GM12864 (cell line): ENCODE measurements around the gene SEPSECS.

Experiments
- DNase-seq: peaks from one replicate; pipeline ENCODE4 v3.0.0-alpha.2; 2011; ENCODE audit warnings: low read depth
- H3K4me3 ChIP-seq: 2 replicates; pipeline ENCODE4 v1.5.1; 2011; ENCODE audit warnings: mild to moderate bottlenecking, low read depth, low read length, control low read depth
- CTCF ChIP-seq: IDR thresholded peaks from 2 replicates; pipeline ENCODE4 v1.5.1; 2011; ENCODE audit warnings: low read depth, mild to moderate bottlenecking, moderate library complexity, low read length, control low read depth, inconsistent platforms; ENCODE audit errors: missing control alignments

Gene SEPSECS

GRCh38 chr4:25110527-25111329 lies 49.5 kb downstream of the SEPSECS start:
- H3K4me3 ChIP-seq, result no peak overlapping the region
- TF ChIP-seq CTCF, result no peak
- DNase-seq, result no peak

GRCh38 chr4:25109511-25109910 lies 50.7 kb downstream of the SEPSECS start:
- no peak overlapping the region for H3K4me3 ChIP-seq
- DNase-seq, result no peak
- TF ChIP-seq CTCF, result no peak

- no peak for DNase-seq
- no peak for TF ChIP-seq CTCF
- no peak overlapping the region for H3K4me3 ChIP-seq
These were observed 51.7 kb downstream of the SEPSECS start for GRCh38 chr4:25108556-25108955.

- H3K4me3 ChIP-seq, result no peak overlapping the region
- TF ChIP-seq CTCF, result no peak
- DNase-seq, result no peak
These were observed 52.3 kb downstream of the SEPSECS start for GRCh38 chr4:25107827-25108516.

GRCh38 chr4:25106363-25107151 lies 53.7 kb downstream of the SEPSECS start:
- no peak overlapping the region for H3K4me3 ChIP-seq
- no peak for TF ChIP-seq CTCF
- DNase-seq, result no peak

- TF ChIP-seq CTCF, result no peak
- no peak for DNase-seq
- H3K4me3 ChIP-seq, result no peak overlapping the region
These were observed 55.7 kb downstream of the SEPSECS start for GRCh38 chr4:25104591-25104990.
